HepG2 (cell line): ENCODE results near the gene RIPK3.

Experiments
- ARID2 ChIP-seq: sonication (generic); formaldehyde crosslinking; IDR thresholded peaks from 2 replicates; pipeline ENCODE4 v1.8.1; 2022; ENCODE audit warnings: mild to moderate bottlenecking, missing genetic modification reagents, borderline replicate concordance
- ZNF775 ChIP-seq: sonication (generic); formaldehyde crosslinking; IDR thresholded peaks from 2 replicates; pipeline ENCODE4 v1.4.0; 2020; ENCODE audit warnings: missing genetic modification reagents, mild to moderate bottlenecking, moderate library complexity, borderline replicate concordance
- TF ChIP-seq, protein P1 (sequence below): sonication (generic); formaldehyde crosslinking; IDR thresholded peaks from 2 replicates; pipeline ENCODE4 v1.5.0; 2020; ENCODE audit warnings: mild to moderate bottlenecking, missing genetic modification reagents, moderate library complexity

DNA sequence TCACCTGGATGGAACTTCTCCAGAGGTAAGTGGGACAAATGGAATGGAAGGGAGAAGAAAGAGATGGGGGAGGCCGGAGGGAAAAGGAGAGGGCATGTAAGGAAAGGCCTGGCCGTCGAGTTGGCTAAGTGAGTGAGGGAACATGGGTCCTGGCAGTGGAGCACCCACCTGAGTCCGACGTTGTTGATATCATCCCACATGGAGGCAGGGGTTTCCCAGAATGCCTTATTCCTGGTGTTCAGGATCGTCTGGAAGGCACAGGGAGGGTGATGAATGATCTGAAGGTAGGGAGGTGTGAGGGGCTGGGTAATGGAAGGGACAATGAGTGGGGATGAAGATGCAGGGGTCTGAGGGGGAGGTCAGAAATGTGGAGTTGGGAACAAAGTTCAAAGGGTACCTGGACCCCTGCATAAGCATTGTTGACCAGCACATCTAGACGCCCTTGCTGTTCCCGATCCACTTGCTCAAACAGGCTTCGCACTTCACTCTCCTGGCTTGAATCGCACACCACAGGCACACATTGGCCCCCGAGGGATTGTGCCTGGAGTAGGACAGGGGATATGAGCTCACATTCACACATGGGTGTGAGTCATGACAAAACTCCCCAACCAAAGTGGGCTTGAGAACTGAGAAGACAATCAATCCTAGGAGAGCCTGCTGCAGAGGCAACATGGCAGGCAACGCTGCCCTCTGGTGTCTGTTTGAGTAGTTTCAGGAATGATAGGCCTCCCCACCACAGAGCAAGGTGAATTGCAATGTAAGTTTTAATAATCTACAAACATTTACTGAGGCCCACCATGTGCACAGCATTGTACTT is 43.2 kb downstream of the RIPK3 start:
- no peak for TF ChIP-seq ARID2 (CRISPR knock-in tag)
- TF ChIP-seq, protein P1, sequence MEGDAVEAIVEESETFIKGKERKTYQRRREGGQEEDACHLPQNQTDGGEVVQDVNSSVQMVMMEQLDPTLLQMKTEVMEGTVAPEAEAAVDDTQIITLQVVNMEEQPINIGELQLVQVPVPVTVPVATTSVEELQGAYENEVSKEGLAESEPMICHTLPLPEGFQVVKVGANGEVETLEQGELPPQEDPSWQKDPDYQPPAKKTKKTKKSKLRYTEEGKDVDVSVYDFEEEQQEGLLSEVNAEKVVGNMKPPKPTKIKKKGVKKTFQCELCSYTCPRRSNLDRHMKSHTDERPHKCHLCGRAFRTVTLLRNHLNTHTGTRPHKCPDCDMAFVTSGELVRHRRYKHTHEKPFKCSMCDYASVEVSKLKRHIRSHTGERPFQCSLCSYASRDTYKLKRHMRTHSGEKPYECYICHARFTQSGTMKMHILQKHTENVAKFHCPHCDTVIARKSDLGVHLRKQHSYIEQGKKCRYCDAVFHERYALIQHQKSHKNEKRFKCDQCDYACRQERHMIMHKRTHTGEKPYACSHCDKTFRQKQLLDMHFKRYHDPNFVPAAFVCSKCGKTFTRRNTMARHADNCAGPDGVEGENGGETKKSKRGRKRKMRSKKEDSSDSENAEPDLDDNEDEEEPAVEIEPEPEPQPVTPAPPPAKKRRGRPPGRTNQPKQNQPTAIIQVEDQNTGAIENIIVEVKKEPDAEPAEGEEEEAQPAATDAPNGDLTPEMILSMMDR (CRISPR knock-in tag): peak; percentile 99
- TF ChIP-seq ZNF775 (CRISPR knock-in tag): no peak
